GM18499 (cell line): Measurements from ENCODE around the gene THSD7B.
"Not testable (repeated sequence)": the region's sequence is repeated elsewhere in the genome, so short reads cannot be mapped to it uniquely, and the experiment has no call there.

ENCODE experiments used
- ATAC-seq: cut with Tn5 transposase; IDR thresholded peaks from one replicate; pipeline ENCODE4 v1.9.1; 2021; ENCODE audit warnings: moderate number of reproducible peaks; ENCODE audit not compliant: insufficient read depth, unreplicated experiment

Gene THSD7B

GRCh38 chr2:137449454-137449853 lies 684.1 kb downstream of the THSD7B start:
- ATAC-seq = no peak

DNA sequence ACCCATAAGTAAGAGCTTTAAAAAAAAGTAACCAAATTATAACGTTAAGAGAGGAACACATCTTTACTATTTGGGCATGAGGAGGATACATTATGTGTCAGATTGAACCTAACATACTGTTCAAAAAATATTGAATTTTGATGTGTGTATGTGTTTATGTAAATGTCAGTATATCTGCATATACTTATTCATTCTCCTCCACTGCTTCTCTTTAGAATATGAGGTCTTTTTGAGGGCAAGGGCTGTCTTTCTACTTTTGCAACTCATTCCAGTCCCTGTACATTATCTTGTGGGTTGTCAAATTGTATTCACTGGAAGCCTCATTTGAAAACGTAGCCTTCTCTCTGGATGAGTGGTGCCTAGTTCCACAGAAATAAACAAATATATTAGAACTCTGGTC lies 689.5 kb downstream of the THSD7B start:
- no peak for ATAC-seq

DNA sequence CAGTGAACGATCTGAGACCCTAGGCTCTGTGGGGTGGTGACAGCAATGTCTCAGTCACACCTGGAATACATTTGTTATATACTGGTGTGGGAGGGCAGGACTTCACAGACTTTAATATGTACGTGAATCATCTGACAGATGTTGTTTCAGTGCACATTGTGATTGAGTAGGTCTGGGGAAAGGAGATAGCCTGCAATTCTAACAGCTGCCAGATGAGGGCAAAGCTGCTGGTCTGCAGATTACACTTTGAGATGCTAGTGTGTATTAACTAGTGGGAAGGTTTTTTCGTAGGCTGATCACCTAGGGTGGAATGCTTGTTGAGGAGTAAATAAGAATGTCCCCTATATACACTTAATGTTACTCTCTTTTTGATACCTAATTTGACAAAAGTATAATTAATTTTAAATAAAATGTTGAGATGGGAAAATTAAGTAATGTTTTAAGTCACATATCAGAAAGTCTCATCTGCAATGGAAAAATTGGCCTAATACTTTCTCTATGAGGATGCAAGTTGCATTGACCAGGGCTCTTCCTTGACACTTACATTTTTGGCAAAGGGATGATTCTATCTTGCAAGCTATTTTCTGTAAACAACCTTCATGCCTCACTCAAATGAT lies 702.0 kb downstream of the THSD7B start:
- peak; percentile 83 for ATAC-seq

DNA sequence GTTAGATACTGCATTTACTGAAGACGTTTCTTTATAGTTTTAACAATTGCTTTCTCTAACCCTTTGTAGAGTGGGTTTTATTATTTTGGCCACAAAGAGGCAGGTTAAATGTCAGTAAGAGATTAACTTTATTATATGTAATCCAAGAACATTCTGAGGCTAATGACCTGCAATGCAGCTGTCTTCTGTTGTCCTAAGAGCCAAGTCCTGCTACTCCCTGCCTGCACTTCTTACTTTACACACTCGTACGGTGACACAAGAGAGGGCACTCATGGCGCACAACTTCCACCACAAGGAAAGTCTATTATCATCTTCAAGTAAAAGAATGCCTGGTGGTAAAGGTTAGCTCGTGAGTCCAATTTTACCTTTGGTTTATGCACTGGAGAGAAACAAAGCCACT lies 727.9 kb downstream of the THSD7B start:
- ATAC-seq = no peak

DNA sequence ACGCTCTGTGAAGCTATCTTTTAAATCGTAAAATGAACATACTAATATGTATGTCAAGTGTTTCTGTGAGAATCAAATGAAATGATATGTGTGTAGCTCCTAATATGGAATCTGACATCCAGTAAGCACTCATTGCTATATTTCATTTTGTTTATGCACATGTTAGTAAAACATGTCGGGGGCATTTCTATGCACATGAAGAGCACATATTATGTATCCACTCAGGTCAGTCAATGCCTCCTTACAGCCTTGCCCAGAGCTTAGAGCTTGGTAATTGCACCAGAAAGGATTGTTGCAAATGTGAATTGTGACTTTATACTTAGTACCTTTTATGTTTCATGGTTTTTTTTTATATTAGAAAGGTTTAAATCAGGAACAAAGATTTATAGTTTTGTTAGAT lies 735.3 kb downstream of the THSD7B start:
- no peak for ATAC-seq

GRCh38 chr2:137507237-137507636 lies 741.9 kb downstream of the THSD7B start:
- ATAC-seq = no peak

DNA sequence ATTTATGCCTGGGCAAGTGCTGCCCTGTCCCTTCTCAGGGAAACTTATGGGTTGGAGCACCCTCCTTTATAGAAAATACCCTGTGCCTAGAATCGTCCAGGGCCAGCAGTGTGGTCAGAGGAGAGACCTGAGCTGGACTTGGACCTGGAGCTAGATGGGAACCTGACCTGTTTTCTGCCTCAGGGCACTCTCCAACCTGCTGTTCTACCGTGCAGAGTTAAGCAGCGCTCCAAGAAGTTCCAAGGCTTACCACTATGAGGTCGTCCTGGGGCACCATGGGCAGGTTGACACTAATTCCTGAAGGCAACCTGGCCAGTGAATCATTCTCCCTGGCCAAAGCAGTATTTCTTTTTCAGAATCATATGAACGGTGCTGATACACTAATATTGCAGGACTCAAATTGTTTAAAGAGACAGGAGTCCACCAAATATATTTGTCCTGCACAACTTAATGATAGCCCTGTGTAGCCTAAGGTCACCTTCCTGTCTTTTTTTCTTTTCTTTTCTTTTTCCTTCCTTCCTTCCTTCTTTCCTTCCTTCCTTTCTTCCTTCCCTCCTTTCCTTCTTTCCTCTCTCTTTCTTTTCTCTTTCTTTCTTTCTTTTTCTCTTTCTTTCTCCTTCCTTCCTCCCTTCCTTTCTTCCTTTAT lies 743.5 kb downstream of the THSD7B start:
- ATAC-seq = no peak

DNA sequence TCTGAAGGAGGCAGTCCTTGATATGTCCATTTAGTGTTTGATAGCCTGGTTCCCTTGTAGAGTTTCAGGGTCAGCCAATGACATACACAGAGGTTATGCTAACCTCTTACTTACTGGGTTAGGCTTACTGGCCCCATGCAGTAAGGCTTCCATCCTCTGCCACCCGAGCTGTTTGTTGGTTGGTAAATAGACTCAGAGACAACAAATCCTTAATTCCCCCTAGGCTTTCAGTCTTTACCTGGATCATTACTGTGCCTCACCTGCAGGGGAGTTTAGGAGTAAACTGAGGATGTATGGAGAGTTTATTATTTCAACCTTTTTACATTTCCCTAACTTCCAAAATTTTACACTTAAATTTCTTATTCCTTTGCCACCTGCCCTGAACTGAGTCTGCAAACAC lies 746.2 kb downstream of the THSD7B start:
- no peak for ATAC-seq

DNA sequence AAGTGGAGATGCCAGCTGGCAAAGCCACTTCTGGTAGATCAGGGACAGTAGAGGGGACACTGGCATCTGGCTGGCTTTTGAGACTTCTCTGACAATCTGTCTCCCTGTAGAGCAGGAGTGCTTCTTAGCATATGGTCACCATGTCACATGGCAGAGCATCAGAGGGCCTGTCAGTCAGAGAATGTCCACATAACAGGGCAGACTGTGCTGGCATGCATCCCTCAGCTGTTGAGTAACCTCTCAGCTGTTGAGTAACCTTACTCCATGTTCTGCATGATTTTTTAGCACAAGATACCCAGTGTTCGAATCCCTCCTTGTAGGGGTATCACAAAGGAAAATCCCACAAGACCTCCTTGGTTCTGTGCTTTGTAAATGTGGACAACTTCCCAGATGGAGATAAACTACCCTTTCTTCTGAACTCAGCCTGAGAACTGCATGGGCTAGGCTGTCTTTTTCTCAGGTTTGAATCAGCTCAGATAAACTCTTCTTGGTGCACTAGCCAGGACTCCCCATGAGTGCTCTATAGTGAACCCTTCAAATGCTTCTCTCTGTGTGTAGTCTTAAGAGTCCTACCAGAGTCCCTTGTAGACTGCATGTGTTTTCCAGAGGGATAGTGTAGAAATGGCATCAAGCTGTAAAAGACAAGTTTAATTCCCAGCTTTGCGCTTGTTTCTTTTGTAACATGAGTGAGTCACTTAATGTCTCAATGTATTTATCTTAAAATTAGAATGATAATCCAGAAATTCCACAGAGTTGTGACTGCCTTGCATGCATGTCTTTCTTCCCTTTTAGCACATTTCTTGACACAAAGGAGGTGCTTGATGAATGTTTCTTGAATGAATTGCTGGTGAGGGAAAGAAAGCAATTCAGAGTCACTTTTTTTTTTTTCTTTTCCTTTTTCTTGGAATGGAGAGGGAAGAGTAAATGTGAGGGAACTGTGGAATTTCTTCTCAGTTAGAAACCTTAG lies 756.6 kb downstream of the THSD7B start:
- no peak for ATAC-seq

- ATAC-seq = no peak
Observed at GRCh38 chr2:137522620-137523011, 757.3 kb downstream of the THSD7B start.

GRCh38 chr2:137523931-137524330 lies 758.6 kb downstream of the THSD7B start:
- no peak for ATAC-seq

GRCh38 chr2:137525132-137525531 lies 759.8 kb downstream of the THSD7B start:
- no peak for ATAC-seq

DNA sequence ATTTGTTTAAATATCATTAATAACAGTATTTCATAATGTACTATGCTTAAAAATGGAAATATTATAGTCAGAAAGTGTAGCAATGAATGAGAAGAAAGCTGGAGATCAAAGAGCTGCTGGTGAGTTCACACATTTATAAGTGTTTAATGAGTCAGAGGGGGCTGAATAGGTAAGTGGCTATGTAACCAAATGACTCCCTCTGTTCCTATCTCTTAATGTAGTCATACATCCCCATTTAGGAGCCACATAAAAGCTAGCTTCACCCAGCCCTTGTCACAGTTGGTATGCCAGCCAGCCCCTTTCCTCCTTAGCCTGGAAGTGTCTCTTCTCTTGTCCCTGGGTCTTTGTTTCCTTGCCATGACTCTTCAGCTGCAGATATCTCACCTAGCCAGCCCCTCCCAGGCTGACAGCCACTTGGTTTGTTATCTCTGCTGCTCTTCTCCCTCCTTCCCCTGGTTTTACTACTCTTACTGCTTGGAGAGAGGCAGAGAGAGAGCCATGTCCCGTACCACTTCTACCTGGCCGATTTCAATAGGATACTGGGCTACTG lies 760.4 kb downstream of the THSD7B start:
- no peak for ATAC-seq

DNA sequence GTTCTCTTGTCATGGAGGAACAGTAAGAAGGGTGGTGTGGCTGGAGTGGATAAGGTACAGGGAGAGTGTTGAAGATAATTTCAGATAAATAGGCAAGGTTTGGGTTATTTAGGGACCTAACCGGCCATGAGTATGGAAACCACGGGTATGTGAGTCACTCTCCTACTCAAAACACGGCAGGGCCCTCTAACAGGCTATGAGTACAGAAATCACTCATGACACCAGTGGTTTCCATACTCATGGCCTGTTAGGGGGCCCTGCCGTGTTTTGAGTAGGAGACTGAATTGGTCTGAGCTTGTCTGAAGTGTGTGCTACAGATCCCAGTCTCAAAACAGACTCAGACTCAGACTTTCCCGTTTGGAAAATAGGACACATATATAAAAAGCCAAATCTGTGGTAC lies 770.6 kb downstream of the THSD7B start:
- ATAC-seq = no peak

- ATAC-seq = no peak
Observed at GRCh38 chr2:137539336-137539735, 774.0 kb downstream of the THSD7B start.

- ATAC-seq = no peak
Observed at GRCh38 chr2:137547842-137548241, 782.5 kb downstream of the THSD7B start.

DNA sequence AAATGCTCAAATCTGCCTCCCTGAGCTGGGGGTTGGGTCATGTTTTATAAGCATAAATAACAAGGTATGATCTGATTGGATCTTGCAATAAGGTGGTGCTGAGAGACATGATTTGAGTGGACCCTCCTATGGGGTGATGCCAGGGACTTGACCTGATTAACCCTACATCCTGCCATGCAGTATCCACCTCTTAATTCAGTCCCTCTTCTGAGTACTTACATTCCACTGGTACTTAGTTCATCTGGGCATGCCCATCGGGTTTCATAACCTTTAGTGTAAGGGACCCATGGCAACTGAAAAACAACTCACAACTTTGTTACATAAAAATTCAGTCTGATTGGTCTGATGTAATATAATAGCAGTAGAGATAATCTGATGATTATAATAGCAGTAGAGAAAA lies 801.0 kb downstream of the THSD7B start:
- no peak for ATAC-seq

- ATAC-seq = no peak
Observed at GRCh38 chr2:137570484-137570883, 805.1 kb downstream of the THSD7B start.

GRCh38 chr2:137587834-137588233 lies 822.5 kb downstream of the THSD7B start:
- ATAC-seq = not testable (repeated sequence)

- not testable (repeated sequence) for ATAC-seq
Observed at GRCh38 chr2:137588578-137588977, 823.2 kb downstream of the THSD7B start.

- no peak for ATAC-seq
Observed at GRCh38 chr2:137590102-137590501, 824.8 kb downstream of the THSD7B start.
